Stimulated activated CD4-positive, alpha-beta T cell treated with anti-CD3 and anti-CD28 coated beads, Interleukin-12 subunit alpha, Interleukin-12 subunit beta, amount 100 ng/mL, for 24 hours (primary cell): Measurements from ENCODE around the gene TMEM30A.

ENCODE experiments used
- DNase-seq, 2 experiments: peaks; one replicate each; pipeline ENCODE4 v3.0.0-alpha.2; 2020; ENCODE audit warnings: low read depth in 2 of 2

TMEM30A gene

GRCh38 chr6:75291744-75292143 is 7.2 kb upstream of the TMEM30A start:
- no peak for DNase-seq

GRCh38 chr6:75291331-75291730 is 6.7 kb upstream of the TMEM30A start:
- no peak for DNase-seq

- DNase-seq, result no peak
Measured at GRCh38 chr6:75290136-75290945, 5.7 kb upstream of the TMEM30A start.

GRCh38 chr6:75288023-75288422 is 3.4 kb upstream of the TMEM30A start:
- no peak for DNase-seq

- no peak for DNase-seq
Measured at GRCh38 chr6:75287424-75287823, 2.8 kb upstream of the TMEM30A start.

- no peak for DNase-seq
Measured at GRCh38 chr6:75286955-75287354, 2.4 kb upstream of the TMEM30A start.

- no peak for DNase-seq
Measured at GRCh38 chr6:75285283-75285639, 669 bp upstream of the TMEM30A start.

- peak in 1 of 2 experiments; percentile 2 for DNase-seq
Measured at GRCh38 chr6:75283907-75284631, 523 bp downstream of the TMEM30A start.

- DNase-seq, result no peak
Measured at GRCh38 chr6:75282706-75283105, 1.9 kb downstream of the TMEM30A start.

GRCh38 chr6:75281653-75282052 is 2.9 kb downstream of the TMEM30A start:
- DNase-seq, result no peak

GRCh38 chr6:75280131-75280855 is 4.3 kb downstream of the TMEM30A start:
- DNase-seq, result no peak

GRCh38 chr6:75279418-75279817 is 5.2 kb downstream of the TMEM30A start:
- no peak for DNase-seq

- DNase-seq, result no peak
Measured at GRCh38 chr6:75278474-75279077, 6.0 kb downstream of the TMEM30A start.

GRCh38 chr6:75275067-75275466 is 9.5 kb downstream of the TMEM30A start:
- DNase-seq, result no peak

GRCh38 chr6:75273009-75273408 is 11.6 kb downstream of the TMEM30A start:
- DNase-seq, result no peak

- DNase-seq, result no peak
Measured at GRCh38 chr6:75272145-75272840, 12.3 kb downstream of the TMEM30A start.

GRCh38 chr6:75268988-75269354 is 15.6 kb downstream of the TMEM30A start:
- DNase-seq, result no peak

- DNase-seq, result no peak
Measured at GRCh38 chr6:75268121-75268987, 16.2 kb downstream of the TMEM30A start.

- DNase-seq, result no peak
Measured at GRCh38 chr6:75267461-75267860, 17.1 kb downstream of the TMEM30A start.

GRCh38 chr6:75266716-75267291 is 17.8 kb downstream of the TMEM30A start:
- DNase-seq, result no peak
